CD4-positive, alpha-beta T cell (primary cell): ENCODE measurements around the gene TNFSF12. TPM values are rescaled to one million over a fixed set of nuclear protein-coding genes. Genes with fewer than 3 reads are reported as not detected.
"Not testable (repeated sequence)": the region's sequence is repeated elsewhere in the genome, so short reads cannot be mapped to it uniquely, and the experiment has no call there.

Source experiments
- ATAC-seq: fragments of 200-7000 bp; cut with Tn5 transposase; one replicate; pipeline ENCODE4 v1.10.0; 2022; ENCODE audit warnings: mild to moderate bottlenecking; ENCODE audit not compliant: poor library complexity
- CTCF ChIA-PET: fragments of 350-600 bp; sonication (Branson Sonifier 250); formaldehyde crosslinking; loops from one replicate; lab custom pipeline; 2021; ENCODE audit warnings: antibody characterized with exemption, inconsistent platforms; lab: Charles Lee
- POLR2A ChIA-PET: fragments of 350-600 bp; sonication (Branson Sonifier 250); formaldehyde crosslinking; loops from one replicate; lab custom pipeline; 2021; ENCODE audit warnings: antibody characterized with exemption, inconsistent platforms; lab: Charles Lee
- DNase-seq, 14 experiments: peaks; one replicate each; pipeline ENCODE4 v3.0.0-alpha.2; 2013 to 2020; ENCODE audit warnings: mixed read lengths in 2 of 14
- H3K27ac ChIP-seq, 2 donors: one replicate each; pipeline versions ENCODE4 v1.5.1 to v1.7.0; 2013; ENCODE audit warnings: low read length in 2 of 2, low read depth in 1 of 2, mild to moderate bottlenecking in 1 of 2
- H3K27me3 ChIP-seq, 2 experiments: 1 replicate in 1 of 2; 2 replicates in 1 of 2; pipeline versions ENCODE4 v1.6.1 to v1.7.0; 2013; ENCODE audit warnings: low read length in 2 of 2, control low read depth in 1 of 2, mild to moderate bottlenecking in 1 of 2, moderate library complexity in 1 of 2; ENCODE audit not compliant: insufficient read depth in 2 of 2, control insufficient read depth in 1 of 2
- H3K36me3 ChIP-seq: one replicate; pipeline ENCODE4 v1.6.1; 2013; ENCODE audit warnings: low read length, control low read depth; ENCODE audit not compliant: insufficient read depth
- H3K4me1 ChIP-seq: one replicate; pipeline ENCODE4 v1.6.1; 2013; ENCODE audit warnings: low read length, control low read depth; ENCODE audit not compliant: insufficient read depth
- H3K4me3 ChIP-seq: one replicate; pipeline ENCODE4 v1.5.1; 2013; ENCODE audit warnings: mild to moderate bottlenecking, low read length, moderate library complexity
- H3K9me3 ChIP-seq, 2 experiments: 1 replicate in 1 of 2; 2 replicates in 1 of 2; pipeline versions ENCODE4 v1.6.1 to v1.7.0; 2013; ENCODE audit warnings: low read length in 2 of 2, mild to moderate bottlenecking in 2 of 2, control low read depth in 1 of 2, moderate library complexity in 1 of 2; ENCODE audit not compliant: control insufficient read depth in 1 of 2, insufficient read depth in 1 of 2
- H3K27ac Mint-ChIP-seq: one replicate; pipeline ENCODE4 v1.8.0; 2020; ENCODE audit warnings: mixed read lengths
- H3K27me3 Mint-ChIP-seq: one replicate; pipeline ENCODE4 v1.8.0; 2021; ENCODE audit warnings: mixed read lengths
- H3K36me3 Mint-ChIP-seq: one replicate; pipeline ENCODE4 v1.8.0; 2021; ENCODE audit warnings: low read depth, mixed read lengths
- H3K4me1 Mint-ChIP-seq: one replicate; pipeline ENCODE4 v1.8.0; 2021; ENCODE audit warnings: low read depth, mixed read lengths
- H3K4me3 Mint-ChIP-seq: one replicate; pipeline ENCODE4 v1.8.0; 2020; ENCODE audit warnings: mild to moderate bottlenecking, mixed read lengths
- H3K9me3 Mint-ChIP-seq: one replicate; pipeline ENCODE4 v1.8.0; 2020; ENCODE audit warnings: mixed read lengths
- intact Hi-C, 2 experiments: fragments of 100-400 bp; cut with DNase I in 1 of 2; cut with micrococcal nuclease in 1 of 2; formaldehyde crosslinking; loops; one replicate each; pipeline versions ENCODE4 v1.15.1 to v1.9.0; 2023 to 2025; cut with DNase I, micrococcal nuclease
- total RNA-seq, 174 experiments: library from RNA in 2 of 174; stranded (reverse) in 2 of 174; gene quantifications; one replicate each; pipeline ENCODE4 v1.2.3 and lab custom pipeline; 2021 to 2026
- TF ChIP-seq, protein P1 (sequence below): fragments of 200-600 bp; IDR thresholded peaks from one replicate; pipeline ENCODE4 v1.8.0; 2022; ENCODE audit warnings: antibody characterized with exemption, mild to moderate bottlenecking

TNFSF12 gene
- total RNA-seq, 2 experiments from 2014 or later: 17.0 to 19.1 TPM

- ATAC-seq (no peak), DNase-seq (no peak)
- Mint-ChIP-seq H3K27me3 (no peaks in the 10 kb centered on the region), H3K4me1 (no peaks in the 10 kb centered on the region), H3K36me3 (peaks cover 68% of the 10 kb centered on the region), H3K27ac (no peak overlapping the region), H3K4me3 (no peak overlapping the region), H3K9me3 (no peaks in the 10 kb centered on the region)
- Histone ChIP-seq H3K4me1 (peaks cover 14% of the 10 kb centered on the region), H3K36me3 (peaks cover 78% of the 10 kb centered on the region), H3K27ac (no peak overlapping the region), H3K27me3 (no peaks in the 10 kb centered on the region), H3K4me3 (no peak overlapping the region), H3K9me3 (no peaks in the 10 kb centered on the region)
- TF ChIP-seq, protein P1, sequence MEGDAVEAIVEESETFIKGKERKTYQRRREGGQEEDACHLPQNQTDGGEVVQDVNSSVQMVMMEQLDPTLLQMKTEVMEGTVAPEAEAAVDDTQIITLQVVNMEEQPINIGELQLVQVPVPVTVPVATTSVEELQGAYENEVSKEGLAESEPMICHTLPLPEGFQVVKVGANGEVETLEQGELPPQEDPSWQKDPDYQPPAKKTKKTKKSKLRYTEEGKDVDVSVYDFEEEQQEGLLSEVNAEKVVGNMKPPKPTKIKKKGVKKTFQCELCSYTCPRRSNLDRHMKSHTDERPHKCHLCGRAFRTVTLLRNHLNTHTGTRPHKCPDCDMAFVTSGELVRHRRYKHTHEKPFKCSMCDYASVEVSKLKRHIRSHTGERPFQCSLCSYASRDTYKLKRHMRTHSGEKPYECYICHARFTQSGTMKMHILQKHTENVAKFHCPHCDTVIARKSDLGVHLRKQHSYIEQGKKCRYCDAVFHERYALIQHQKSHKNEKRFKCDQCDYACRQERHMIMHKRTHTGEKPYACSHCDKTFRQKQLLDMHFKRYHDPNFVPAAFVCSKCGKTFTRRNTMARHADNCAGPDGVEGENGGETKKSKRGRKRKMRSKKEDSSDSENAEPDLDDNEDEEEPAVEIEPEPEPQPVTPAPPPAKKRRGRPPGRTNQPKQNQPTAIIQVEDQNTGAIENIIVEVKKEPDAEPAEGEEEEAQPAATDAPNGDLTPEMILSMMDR: no peak
- ChIA-PET POLR2A (no interaction called here), CTCF (interaction anchor here (1.3 kb wide), 1 partner anchor 23 kb away, joined by 4 read pairs; the partner anchor contains the start of gene FXR2)
- intact Hi-C loops: loop anchor here (2.0 to 5.0 kb wide), 4 partner anchors 19 to 547 kb away; partner anchors contain the start of genes FGF11 (in 1 of the 2), SLC16A11 (in 1 of the 2) and TMEM102 (in 1 of the 2)
Measured at GRCh38 chr17:7591596-7591995, 42.7 kb downstream of the TNFSF12 start.

DNA sequence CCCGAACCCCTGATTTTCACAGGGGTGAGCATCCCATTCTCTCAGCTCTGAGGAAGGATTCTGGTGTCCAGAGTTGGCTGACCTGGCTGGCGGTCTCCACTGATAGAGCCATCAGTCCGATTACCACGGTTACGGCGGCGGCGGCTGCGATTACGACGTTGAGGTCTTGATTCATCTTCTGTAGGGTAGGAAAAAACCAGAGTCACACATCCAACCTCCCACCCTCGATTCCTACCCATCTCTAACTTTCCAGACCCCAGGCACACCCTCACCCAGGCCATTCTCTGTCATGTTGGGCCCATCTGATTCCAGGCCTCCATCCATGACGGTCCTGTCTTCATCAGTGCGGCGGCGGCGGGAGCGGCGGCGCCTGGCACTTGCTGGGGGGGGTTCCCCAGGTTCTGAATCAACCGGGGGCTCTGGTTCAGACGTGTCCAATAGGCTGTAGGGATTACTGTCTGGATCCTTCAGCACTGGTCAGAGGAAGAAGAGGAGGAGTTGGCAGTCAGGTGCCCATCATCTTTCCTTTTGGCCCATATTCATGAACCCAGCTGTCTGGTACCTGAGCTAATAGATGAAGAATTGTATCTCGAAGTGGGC is 43.7 kb downstream of the TNFSF12 start:
- TF ChIP-seq, protein P1: no peak
- no peaks in the 10 kb centered on the region for H3K27me3 ChIP-seq
- Mint-ChIP-seq H3K4me1 (no peaks in the 10 kb centered on the region), H3K27me3 (no peaks in the 10 kb centered on the region), H3K27ac (no peak overlapping the region), H3K4me3 (no peak overlapping the region), H3K36me3 (peaks cover 71% of the 10 kb centered on the region), H3K9me3 (no peaks in the 10 kb centered on the region)
- no peak overlapping the region for H3K27ac ChIP-seq
- no peaks in the 10 kb centered on the region for H3K9me3 ChIP-seq
- ChIA-PET POLR2A (interaction anchor here (1.4 kb wide), 1 partner anchor 9 kb away, joined by 4 read pairs; the partner anchor contains the start of gene MPDU1), CTCF (interaction anchor here (1.3 kb wide), 1 partner anchor 22 kb away, joined by 4 read pairs; the partner anchor contains the start of gene FXR2)
- H3K4me1 ChIP-seq: peaks cover 14% of the 10 kb centered on the region
- peaks cover 78% of the 10 kb centered on the region for H3K36me3 ChIP-seq
- DNase-seq: no peak
- intact Hi-C loops: loop anchor here (5.0 kb wide), 2 partner anchors 155 to 315 kb away; partner anchors contain the start of genes FGF11 (in 1 of the 2) and TMEM102 (in 1 of the 2)
- no peak for ATAC-seq
- no peak overlapping the region for H3K4me3 ChIP-seq

GRCh38 chr17:7593296-7593695 is 44.4 kb downstream of the TNFSF12 start:
- DNase-seq (no peak), ATAC-seq (no peak)
- ChIA-PET CTCF (no interaction called here), POLR2A (interaction anchor here (1.4 kb wide), 1 partner anchor 9 kb away, joined by 4 read pairs; the partner anchor contains the start of gene MPDU1)
- H3K27me3 ChIP-seq: no peaks in the 10 kb centered on the region
- Mint-ChIP-seq H3K36me3 (peaks cover 68% of the 10 kb centered on the region), H3K27me3 (no peaks in the 10 kb centered on the region), H3K4me3 (no peak overlapping the region), H3K27ac (no peak overlapping the region), H3K9me3 (no peaks in the 10 kb centered on the region), H3K4me1 (no peaks in the 10 kb centered on the region)
- H3K36me3 ChIP-seq: peaks cover 71% of the 10 kb centered on the region
- H3K27ac ChIP-seq: no peak overlapping the region
- peaks cover 14% of the 10 kb centered on the region for H3K4me1 ChIP-seq
- no peaks in the 10 kb centered on the region for H3K9me3 ChIP-seq
- intact Hi-C loops: loop anchor here (5.0 kb wide), 2 partner anchors 156 to 316 kb away; partner anchors contain the start of genes FGF11 (in 1 of the 2) and TMEM102 (in 1 of the 2)
- no peak overlapping the region for H3K4me3 ChIP-seq
- TF ChIP-seq, protein P1: no peak

- CTCF ChIA-PET, POLR2A ChIA-PET, intact Hi-C loops, H3K4me3 Mint-ChIP-seq, H3K4me1 Mint-ChIP-seq, ATAC-seq, H3K9me3 ChIP-seq, H3K27ac Mint-ChIP-seq, H3K4me1 ChIP-seq, DNase-seq, H3K27ac ChIP-seq, H3K9me3 Mint-ChIP-seq, H3K27me3 ChIP-seq, H3K4me3 ChIP-seq, H3K27me3 Mint-ChIP-seq: not testable (repeated sequence)
- peaks cover 87% of the 10 kb centered on the region for H3K36me3 Mint-ChIP-seq
- H3K36me3 ChIP-seq: peaks cover 86% of the 10 kb centered on the region
Measured at GRCh38 chr17:7597561-7597960, 48.7 kb downstream of the TNFSF12 start.
